Superior temporal gyrus (tissue), 1 donor: ENCODE measurements around the gene ITPR3.

ENCODE experiments used
- DNase-seq: peaks from one replicate; pipeline ENCODE4 v3.0.0-alpha.2; 2016; ENCODE audit errors: extremely low spot score

Gene ITPR3

GRCh38 chr6:33700391-33701050, 79.4 kb downstream of the ITPR3 start:
- DNase-seq, result peak; percentile 64

GRCh38 chr6:33702345-33702977, 81.3 kb downstream of the ITPR3 start:
- DNase-seq, result peak; percentile 36

GRCh38 chr6:33704215-33705066, 83.3 kb downstream of the ITPR3 start:
- DNase-seq, result no peak

- no peak for DNase-seq
Observed at GRCh38 chr6:33705268-33705885, 84.3 kb downstream of the ITPR3 start.

GRCh38 chr6:33705955-33706725, 85.0 kb downstream of the ITPR3 start:
- DNase-seq, result no peak

- DNase-seq, result no peak
Observed at GRCh38 chr6:33707771-33708170, 86.6 kb downstream of the ITPR3 start.

- no peak for DNase-seq
Observed at GRCh38 chr6:33708516-33709204, 87.5 kb downstream of the ITPR3 start.

GRCh38 chr6:33709605-33710295, 88.6 kb downstream of the ITPR3 start:
- peak; percentile 47 for DNase-seq

- DNase-seq, result no peak
Observed at GRCh38 chr6:33710296-33711121, 89.4 kb downstream of the ITPR3 start.

GRCh38 chr6:33711140-33712129, 90.3 kb downstream of the ITPR3 start, which contains the start of gene UQCC2:
UQCC2 (minus strand) TSS chr6:33711700; CDS start chr6:33711686, 14 bp downstream.
- peak; percentile 98 for DNase-seq

- DNase-seq, result no peak
Observed at GRCh38 chr6:33712914-33713313, 91.8 kb downstream of the ITPR3 start.

GRCh38 chr6:33713786-33714185, 92.7 kb downstream of the ITPR3 start:
- DNase-seq, result no peak

GRCh38 chr6:33714385-33715040, 93.4 kb downstream of the ITPR3 start:
- no peak for DNase-seq

GRCh38 chr6:33716379-33716778, 95.3 kb downstream of the ITPR3 start:
- DNase-seq, result no peak

- no peak for DNase-seq
Observed at GRCh38 chr6:33716890-33717632, 95.9 kb downstream of the ITPR3 start.

- DNase-seq, result no peak
Observed at GRCh38 chr6:33717934-33718455, 96.9 kb downstream of the ITPR3 start.
